ENCODE data around the gene WWP2. TPM values are rescaled to one million over a fixed set of nuclear protein-coding genes. Genes with fewer than 3 reads are reported as not detected.

Gene WWP2
- polyA plus RNA-seq, 3 donors, result 29.6 to 54.4 (median 46.0) TPM

DNA sequence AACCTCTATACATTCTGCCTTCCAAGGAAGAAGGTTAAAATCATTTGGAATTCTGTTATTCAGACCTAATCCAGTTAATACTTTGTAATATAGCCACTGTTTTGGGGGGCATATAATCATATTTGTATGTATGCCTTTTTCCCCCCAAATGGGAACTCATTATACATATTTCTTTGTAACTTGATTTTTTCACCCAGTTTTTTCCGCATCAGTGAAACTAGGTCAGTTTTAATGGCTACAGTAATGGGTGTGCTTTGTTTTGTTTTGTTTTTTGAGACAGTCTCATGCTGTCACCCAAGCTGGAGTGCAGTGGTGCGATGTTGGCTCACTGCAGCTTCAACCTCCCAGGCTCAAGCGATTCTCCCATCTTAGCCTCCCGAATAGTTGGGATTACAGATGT lies 54.9 kb downstream of the WWP2 start:
- no peak overlapping the region for H3K27ac ChIP-seq (ENCODE audit: low read depth in 1 of 2, low read length in 2 of 2)
- no peak overlapping the region for H3K4me3 Mint-ChIP-seq
- no peak overlapping the region for H2AFZ ChIP-seq (ENCODE audit: insufficient read depth, low read depth, low read length, poor library complexity, severe bottlenecking)
- no peak overlapping the region for H3K9ac ChIP-seq (ENCODE audit: insufficient read depth, low read length, poor library complexity, severe bottlenecking)
- TF ChIP-seq, protein P1, sequence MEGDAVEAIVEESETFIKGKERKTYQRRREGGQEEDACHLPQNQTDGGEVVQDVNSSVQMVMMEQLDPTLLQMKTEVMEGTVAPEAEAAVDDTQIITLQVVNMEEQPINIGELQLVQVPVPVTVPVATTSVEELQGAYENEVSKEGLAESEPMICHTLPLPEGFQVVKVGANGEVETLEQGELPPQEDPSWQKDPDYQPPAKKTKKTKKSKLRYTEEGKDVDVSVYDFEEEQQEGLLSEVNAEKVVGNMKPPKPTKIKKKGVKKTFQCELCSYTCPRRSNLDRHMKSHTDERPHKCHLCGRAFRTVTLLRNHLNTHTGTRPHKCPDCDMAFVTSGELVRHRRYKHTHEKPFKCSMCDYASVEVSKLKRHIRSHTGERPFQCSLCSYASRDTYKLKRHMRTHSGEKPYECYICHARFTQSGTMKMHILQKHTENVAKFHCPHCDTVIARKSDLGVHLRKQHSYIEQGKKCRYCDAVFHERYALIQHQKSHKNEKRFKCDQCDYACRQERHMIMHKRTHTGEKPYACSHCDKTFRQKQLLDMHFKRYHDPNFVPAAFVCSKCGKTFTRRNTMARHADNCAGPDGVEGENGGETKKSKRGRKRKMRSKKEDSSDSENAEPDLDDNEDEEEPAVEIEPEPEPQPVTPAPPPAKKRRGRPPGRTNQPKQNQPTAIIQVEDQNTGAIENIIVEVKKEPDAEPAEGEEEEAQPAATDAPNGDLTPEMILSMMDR (IDR thresholded peaks at IDR 0.05), result no peak
- H3K27me3 ChIP-seq (ENCODE audit: control insufficient read depth in 2 of 2, insufficient read depth in 2 of 2, low read length in 2 of 2), result no peaks in the 10 kb centered on the region
- H3K27ac Mint-ChIP-seq, result no peak overlapping the region
- H3K36me3 Mint-ChIP-seq, result peaks cover 66 to 83% of the 10 kb centered on the region in 2 donors
- H4K20me1 ChIP-seq (ENCODE audit: insufficient read depth, low read length), result peaks cover 54% of the 10 kb centered on the region
- H3K79me2 ChIP-seq (ENCODE audit: insufficient read depth, low read length), result peaks cover 5% of the 10 kb centered on the region
- no peak overlapping the region for H3K4me2 ChIP-seq (replicated peaks; ENCODE audit: extremely low read depth, low read length, poor library complexity, severe bottlenecking)
- H3K4me1 ChIP-seq (ENCODE audit: control insufficient read depth in 1 of 2, insufficient read depth in 2 of 2, low read length in 2 of 2), result no peaks in the 10 kb centered on the region
- H3K4me3 ChIP-seq (replicated peaks in 1 of 3; ENCODE audit: low read depth in 2 of 3, low read length in 3 of 3), result no peak overlapping the region
- peaks cover 0 to 4% (median 0%) of the 10 kb centered on the region in 7 donors for H3K9me3 Mint-ChIP-seq
- 100% methylated on average over 2 of the region's 4 CpGs for WGBS (ENCODE audit: insufficient coverage)
- peaks cover 58 to 89% of the 10 kb centered on the region in 2 donors for H3K36me3 ChIP-seq (replicated peaks in 1 of 2; ENCODE audit: control insufficient read depth in 1 of 2, insufficient read depth in 2 of 2, low read length in 2 of 2)
- H3K4me1 Mint-ChIP-seq, result no peaks in the 10 kb centered on the region
- H3K9me3 ChIP-seq (replicated peaks in 1 of 2; ENCODE audit: control insufficient read depth in 1 of 2, insufficient read depth in 1 of 2, low read length in 2 of 2), result no peaks in the 10 kb centered on the region
- intact Hi-C loops (cut with micrococcal nuclease), result no loop called here
- peaks cover 0 to 1% (median 0%) of the 10 kb centered on the region in 3 donors for H3K27me3 Mint-ChIP-seq (ENCODE audit: low read depth in 3 of 3)
- no peak for DNase-seq

DNA sequence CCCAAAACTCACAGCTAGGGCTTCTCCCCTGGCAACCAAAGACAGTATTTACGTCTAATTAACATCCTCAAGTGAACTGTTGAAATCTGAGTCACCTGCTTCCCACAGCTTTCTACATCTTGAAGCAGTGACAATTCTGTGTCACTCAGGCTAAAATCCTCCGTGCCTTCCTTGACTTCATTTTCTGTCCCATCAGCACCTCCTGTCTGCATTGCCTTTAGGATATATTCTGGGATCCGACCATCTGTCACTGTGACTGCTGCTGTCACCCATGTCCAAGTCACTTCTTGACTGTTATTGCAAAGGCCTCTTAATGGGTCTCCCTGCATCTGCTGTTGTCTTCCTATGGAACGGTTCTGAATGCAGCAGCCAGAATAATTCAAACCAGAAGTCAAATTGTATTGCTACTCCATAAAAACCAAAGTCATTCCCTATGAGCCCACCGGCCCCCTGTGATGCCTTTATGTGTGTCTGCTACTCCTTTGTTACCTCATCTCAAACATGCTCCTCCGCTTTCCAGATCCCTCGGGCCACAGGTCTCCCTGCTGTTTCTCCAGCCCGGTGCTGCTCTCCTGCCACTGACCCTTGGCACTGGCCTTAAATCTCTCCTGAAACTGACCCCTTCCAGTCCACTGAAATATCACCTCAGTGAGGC lies 56.9 kb downstream of the WWP2 start:
- TF ChIP-seq, protein P1 (IDR thresholded peaks at IDR 0.05), result no peak
- no peak overlapping the region for H3K27ac ChIP-seq (ENCODE audit: low read depth in 1 of 2, low read length in 2 of 2)
- H3K9me3 ChIP-seq (replicated peaks in 1 of 2; ENCODE audit: control insufficient read depth in 1 of 2, insufficient read depth in 1 of 2, low read length in 2 of 2), result no peaks in the 10 kb centered on the region
- no peak overlapping the region for H3K4me3 Mint-ChIP-seq
- H3K9me3 Mint-ChIP-seq, result peaks cover 0 to 4% (median 0%) of the 10 kb centered on the region in 7 donors
- no peak overlapping the region for H3K4me2 ChIP-seq (replicated peaks; ENCODE audit: extremely low read depth, low read length, poor library complexity, severe bottlenecking)
- H3K9ac ChIP-seq (ENCODE audit: insufficient read depth, low read length, poor library complexity, severe bottlenecking), result no peak overlapping the region
- H4K20me1 ChIP-seq (ENCODE audit: insufficient read depth, low read length), result peaks cover 54% of the 10 kb centered on the region
- H3K4me1 ChIP-seq (ENCODE audit: control insufficient read depth in 1 of 2, insufficient read depth in 2 of 2, low read length in 2 of 2), result peaks cover 0 to 6% of the 10 kb centered on the region in 2 donors
- H3K4me3 ChIP-seq (replicated peaks in 1 of 3; ENCODE audit: low read depth in 2 of 3, low read length in 3 of 3), result no peak overlapping the region
- peak overlapping the region in 3 of 7 donors; percentile 7 to 31 (median 21) for H3K27ac Mint-ChIP-seq
- H2AFZ ChIP-seq (ENCODE audit: insufficient read depth, low read depth, low read length, poor library complexity, severe bottlenecking), result no peak overlapping the region
- 98% methylated on average over 8 of the region's 8 CpGs for WGBS (ENCODE audit: insufficient coverage)
- H3K4me1 Mint-ChIP-seq, result peaks cover 8% of the 10 kb centered on the region
- H3K36me3 Mint-ChIP-seq, result peaks cover 60 to 77% of the 10 kb centered on the region in 2 donors
- no peak for DNase-seq
- no peaks in the 10 kb centered on the region for H3K27me3 ChIP-seq (ENCODE audit: control insufficient read depth in 2 of 2, insufficient read depth in 2 of 2, low read length in 2 of 2)
- intact Hi-C loops (cut with micrococcal nuclease), result no loop called here
- peaks cover 0 to 1% (median 1%) of the 10 kb centered on the region in 3 donors for H3K27me3 Mint-ChIP-seq (ENCODE audit: low read depth in 3 of 3)
- H3K79me2 ChIP-seq (ENCODE audit: insufficient read depth, low read length), result peaks cover 5% of the 10 kb centered on the region
- H3K36me3 ChIP-seq (replicated peaks in 1 of 2; ENCODE audit: control insufficient read depth in 1 of 2, insufficient read depth in 2 of 2, low read length in 2 of 2), result peaks cover 41 to 81% of the 10 kb centered on the region in 2 donors
